Vagina (tissue), 2 donors: Measurements from ENCODE around the gene AP1S1. TPM values are rescaled to one million over a fixed set of nuclear protein-coding genes. Genes with fewer than 3 reads are reported as not detected.

ENCODE experiments used
- DNase-seq, 2 donors: peaks; one replicate each; pipeline ENCODE4 v3.0.0-alpha.2; 2017; ENCODE audit errors: extremely low spot score in 2 of 2
- H3K27ac ChIP-seq: fragments of 200-600 bp; sonication (generic); one replicate; pipeline ENCODE4 v1.5.1; 2019
- H3K27me3 ChIP-seq: fragments of 200-600 bp; sonication (generic); one replicate; pipeline ENCODE4 v1.5.1; 2019
- H3K36me3 ChIP-seq, 2 donors: fragments of 200-600 bp; sonication (generic); one replicate each; pipeline ENCODE4 v1.5.1; 2017 to 2019
- H3K4me1 ChIP-seq: fragments of 200-600 bp; sonication (generic); one replicate; pipeline ENCODE4 v1.5.1; 2019
- H3K4me3 ChIP-seq, 2 donors: fragments of 200-600 bp; sonication (generic); 1 replicate in 1 of 2; 2 replicates in 1 of 2; pipeline ENCODE4 v1.5.1; 2016 to 2019
- H3K9me3 ChIP-seq: fragments of 200-600 bp; sonication (generic); one replicate; pipeline ENCODE4 v1.5.1; 2019
- POLR2A ChIP-seq, 2 donors: fragments of 450-650 bp; IDR thresholded peaks; one replicate each; pipeline ENCODE4 v1.6.1; 2017; ENCODE audit warnings: antibody characterized with exemption in 2 of 2, mild to moderate bottlenecking in 2 of 2, moderate library complexity in 2 of 2
- POLR2AphosphoS5 ChIP-seq, 2 donors: sonication (generic); formaldehyde crosslinking; IDR thresholded peaks; one replicate each; pipeline ENCODE4 v1.9.0; 2017; ENCODE audit warnings: antibody characterized with exemption in 2 of 2, mild to moderate bottlenecking in 2 of 2, low read depth in 1 of 2; ENCODE audit not compliant: insufficient read depth in 1 of 2
- intact Hi-C: fragments of 100-400 bp; cut with DNase I; formaldehyde crosslinking; loops from one replicate; pipeline ENCODE4 v1.15.1; 2023
- microRNA-seq: library from miRNA; unstranded; fragments of <30 nt; microRNA quantifications from one replicate; pipeline ENCODE4, GENCODE V29; 2017; ENCODE audit warnings: borderline number of aligned reads, borderline replicate concordance
- small RNA-seq: library from RNA; depleted of rRNA; stranded (forward); fragments of <200 nt; gene quantifications from one replicate; pipeline ENCODE3, GENCODE V24; 2016
- total RNA-seq: library from RNA; depleted of rRNA; stranded (reverse); fragments of >200 nt; gene quantifications from one replicate; pipeline ENCODE4 v1.2.3, GENCODE V29; 2016
- TF ChIP-seq, protein P1 (sequence below), 3 experiments: fragments of 450-650 bp in 2 of 3; fragments of 200-600 bp in 1 of 3; sonication (generic) in 1 of 3; IDR thresholded peaks; one replicate each; pipeline ENCODE4 v1.5.1; 2017 to 2019; ENCODE audit warnings: antibody characterized with exemption in 3 of 3, mild to moderate bottlenecking in 2 of 3, moderate library complexity in 2 of 3

Gene AP1S1
- total RNA-seq, 1 donor from 2014 or later, result 42.5 TPM

DNA sequence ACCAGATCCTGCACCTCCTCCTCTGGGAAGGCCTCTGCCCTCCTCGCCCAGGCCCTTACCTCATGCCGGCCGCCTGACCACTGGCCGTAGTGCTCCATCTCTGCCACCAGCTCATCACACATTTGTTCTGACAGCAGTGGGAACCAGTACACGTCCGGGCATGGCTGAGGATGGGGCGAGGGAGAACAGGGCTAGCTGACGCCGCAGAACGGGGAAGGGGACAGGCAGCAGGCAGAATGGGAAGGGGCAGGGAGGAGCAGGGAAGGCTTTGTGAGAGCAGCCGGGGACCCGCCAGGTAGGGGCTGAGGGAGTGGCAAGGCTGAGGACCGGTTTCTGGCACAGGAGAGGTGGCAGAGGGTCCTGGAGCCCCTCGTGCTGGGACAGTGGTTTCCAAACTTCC is 54.5 kb downstream of the AP1S1 start:
- Histone ChIP-seq H3K4me1 (no peaks in the 10 kb centered on the region), H3K27ac (no peak overlapping the region), H3K4me3 (no peak overlapping the region), H3K27me3 (no peaks in the 10 kb centered on the region), H3K9me3 (no peaks in the 10 kb centered on the region), H3K36me3 (peaks cover 0 to 55% of the 10 kb centered on the region in 2 donors)
- TF ChIP-seq, protein P1, sequence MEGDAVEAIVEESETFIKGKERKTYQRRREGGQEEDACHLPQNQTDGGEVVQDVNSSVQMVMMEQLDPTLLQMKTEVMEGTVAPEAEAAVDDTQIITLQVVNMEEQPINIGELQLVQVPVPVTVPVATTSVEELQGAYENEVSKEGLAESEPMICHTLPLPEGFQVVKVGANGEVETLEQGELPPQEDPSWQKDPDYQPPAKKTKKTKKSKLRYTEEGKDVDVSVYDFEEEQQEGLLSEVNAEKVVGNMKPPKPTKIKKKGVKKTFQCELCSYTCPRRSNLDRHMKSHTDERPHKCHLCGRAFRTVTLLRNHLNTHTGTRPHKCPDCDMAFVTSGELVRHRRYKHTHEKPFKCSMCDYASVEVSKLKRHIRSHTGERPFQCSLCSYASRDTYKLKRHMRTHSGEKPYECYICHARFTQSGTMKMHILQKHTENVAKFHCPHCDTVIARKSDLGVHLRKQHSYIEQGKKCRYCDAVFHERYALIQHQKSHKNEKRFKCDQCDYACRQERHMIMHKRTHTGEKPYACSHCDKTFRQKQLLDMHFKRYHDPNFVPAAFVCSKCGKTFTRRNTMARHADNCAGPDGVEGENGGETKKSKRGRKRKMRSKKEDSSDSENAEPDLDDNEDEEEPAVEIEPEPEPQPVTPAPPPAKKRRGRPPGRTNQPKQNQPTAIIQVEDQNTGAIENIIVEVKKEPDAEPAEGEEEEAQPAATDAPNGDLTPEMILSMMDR (IDR thresholded peaks at IDR 0.05), result no peak
- no peak for TF ChIP-seq POLR2AphosphoS5 (IDR thresholded peaks at IDR 0.05; ENCODE audit: insufficient read depth in 1 of 2, low read depth in 1 of 2)
- TF ChIP-seq POLR2A (IDR thresholded peaks at IDR 0.05), result no peak
- intact Hi-C loops, result no loop called here
- DNase-seq, result no peak

DNA sequence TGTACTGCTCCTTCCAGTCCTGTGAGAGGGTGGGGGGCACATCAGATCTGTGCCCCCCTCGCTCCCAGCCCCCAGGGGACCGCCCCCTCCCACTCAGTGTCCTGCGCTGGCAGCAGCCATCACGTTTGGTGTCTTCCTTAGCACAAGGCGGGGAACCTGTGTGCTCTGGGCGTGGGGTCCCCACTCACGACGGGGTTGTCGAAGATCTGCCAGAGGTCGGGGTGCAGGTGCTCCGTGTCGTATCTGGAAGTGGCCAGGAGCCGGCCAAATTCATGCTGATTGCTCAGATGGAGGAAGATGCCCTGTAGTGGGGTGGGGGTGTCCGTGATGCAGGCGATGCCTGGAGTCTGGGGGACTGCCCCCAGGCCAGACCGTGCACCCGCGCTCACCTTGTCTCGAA is 55.9 kb downstream of the AP1S1 start:
- Histone ChIP-seq H3K27me3 (no peaks in the 10 kb centered on the region), H3K36me3 (peaks cover 0 to 55% of the 10 kb centered on the region in 2 donors), H3K4me3 (no peak overlapping the region), H3K9me3 (no peaks in the 10 kb centered on the region), H3K27ac (no peak overlapping the region), H3K4me1 (no peaks in the 10 kb centered on the region)
- intact Hi-C loops, result no loop called here
- DNase-seq, result no peak
- TF ChIP-seq, protein P1 (IDR thresholded peaks at IDR 0.05), result no peak
- TF ChIP-seq POLR2AphosphoS5 (IDR thresholded peaks at IDR 0.05; ENCODE audit: insufficient read depth in 1 of 2, low read depth in 1 of 2), result no peak
- TF ChIP-seq POLR2A (IDR thresholded peaks at IDR 0.05), result no peak

Small RNA genes within 50 kb of the gene (microRNA-seq; reads per million reads assigned to microRNA genes)
- gene MIR4653, result not detected

Small RNA genes within 50 kb of the gene (small RNA-seq; reads per million reads assigned to genes)
- not detected for gene MIR4653

Other genes with a start within 250 kb of the AP1S1 start
- 0.49 TPM for gene MUC3A, start 204.9 kb upstream of the AP1S1 start, total RNA-seq
- 2.7 TPM for gene MUC12, start 184.9 kb upstream of the AP1S1 start, total RNA-seq
- gene MUC17, start 134.4 kb upstream of the AP1S1 start, total RNA-seq, result not detected
- gene TRIM56, start 69.0 kb upstream of the AP1S1 start, total RNA-seq, result 19.4 TPM
- 14.7 TPM for gene SERPINE1, start 27.4 kb upstream of the AP1S1 start, total RNA-seq
- gene VGF, start 11.1 kb downstream of the AP1S1 start, total RNA-seq, result 1.2 TPM
- gene NAT16, start 25.8 kb downstream of the AP1S1 start, total RNA-seq, result not detected
- gene MOGAT3, start 46.6 kb downstream of the AP1S1 start, total RNA-seq, result not detected
- gene PLOD3, start 63.1 kb downstream of the AP1S1 start, total RNA-seq, result 41.5 TPM
- 55.2 TPM for gene ZNHIT1, start 63.7 kb downstream of the AP1S1 start, total RNA-seq
- gene CLDN15, start 83.3 kb downstream of the AP1S1 start, total RNA-seq, result 8.6 TPM
- 204 TPM for gene FIS1, start 90.6 kb downstream of the AP1S1 start, total RNA-seq
- gene IFT22, start 167.3 kb downstream of the AP1S1 start, total RNA-seq, result 15.2 TPM
- gene COL26A1, start 208.4 kb downstream of the AP1S1 start, total RNA-seq, result not detected